ENCODE results near the gene TNNC1.

GRCh38 chr3:52431459-52432223 is 22.2 kb downstream of the TNNC1 start:
- TF ChIP-seq CTCF (conservative IDR thresholded peaks at IDR 0.05) (no peak), EZH2 (IDR thresholded peaks at IDR 0.05; ENCODE audit: low read depth) (no peak)

Data from PC-9 (cell line).